Caco-2 (cell line): ENCODE results near the gene MARCHF6. TPM values are rescaled to one million over a fixed set of nuclear protein-coding genes. Genes with fewer than 3 reads are reported as not detected.
"Not testable (repeated sequence)": the region's sequence is repeated elsewhere in the genome, so short reads cannot be mapped to it uniquely, and the experiment has no call there.

Experiments
- BruUV-seq: library from RNA; stranded (reverse); fragments of 400-500 nt; replicated peaks from 2 replicates; lab custom pipeline; 2021; lab: Mats Ljungman, UMichigan
- CTCF ChIA-PET: fragments of 300-600 bp; sonication (Branson Sonifier 250); formaldehyde crosslinking; loops from one replicate; lab custom pipeline; 2022; ENCODE audit warnings: antibody characterized with exemption; lab: Charles Lee
- POLR2A ChIA-PET: fragments of 300-600 bp; sonication (Branson Sonifier 250); formaldehyde crosslinking; loops from one replicate; lab custom pipeline; 2022; ENCODE audit warnings: antibody characterized with exemption; lab: Charles Lee
- DNase-seq, 2 experiments: peaks; one replicate each; pipeline versions ENCODE4 v3.0.0 to v3.0.0-alpha.2; 2020 to 2022
- H3K27me3 ChIP-seq: replicated peaks from 2 replicates; pipeline ENCODE4 v1.6.0; 2011; ENCODE audit warnings: low read length; ENCODE audit not compliant: control insufficient read depth, insufficient read depth
- H3K36me3 ChIP-seq: 2 replicates; pipeline ENCODE4 v1.5.1; 2011; ENCODE audit warnings: low read length; ENCODE audit not compliant: control insufficient read depth, insufficient read depth
- H3K4me1 ChIP-seq: fragments of 250-450 bp; sonication (Bioruptor Pico); 2 replicates; pipeline ENCODE4 v1.5.1; 2020; ENCODE audit warnings: mild to moderate bottlenecking
- H3K4me3 ChIP-seq: 2 replicates; pipeline ENCODE4 v1.5.1; 2011; ENCODE audit warnings: low read depth, mild to moderate bottlenecking, control low read depth, low read length
- H3K9me3 ChIP-seq: fragments of 250-450 bp; sonication (Bioruptor Pico); 2 replicates; pipeline ENCODE4 v1.5.1; 2020; ENCODE audit warnings: mild to moderate bottlenecking, moderate library complexity
- H3K27ac Mint-ChIP-seq: one replicate; pipeline ENCODE4 v1.8.0; 2022; ENCODE audit warnings: mixed read lengths; ENCODE audit not compliant: unreplicated experiment
- H3K27me3 Mint-ChIP-seq: one replicate; pipeline ENCODE4 v1.8.0; 2022; ENCODE audit warnings: mixed read lengths; ENCODE audit not compliant: insufficient read depth, unreplicated experiment
- H3K36me3 Mint-ChIP-seq: one replicate; pipeline ENCODE4 v1.8.0; 2022; ENCODE audit warnings: mild to moderate bottlenecking, mixed read lengths; ENCODE audit not compliant: insufficient read depth, unreplicated experiment
- H3K4me1 Mint-ChIP-seq: one replicate; pipeline ENCODE4 v1.8.0; 2022; ENCODE audit warnings: low read depth, mixed read lengths; ENCODE audit not compliant: unreplicated experiment
- H3K4me3 Mint-ChIP-seq: one replicate; pipeline ENCODE4 v1.8.0; 2022; ENCODE audit warnings: mild to moderate bottlenecking, moderate library complexity, mixed read lengths; ENCODE audit not compliant: unreplicated experiment
- H3K9me3 Mint-ChIP-seq: one replicate; pipeline ENCODE4 v1.8.0; 2022; ENCODE audit warnings: mixed read lengths; ENCODE audit not compliant: unreplicated experiment
- CTCF ChIP-seq, 2 experiments: fragments of 200-600 bp in 1 of 2; IDR thresholded peaks; 1 replicate in 1 of 2; 2 replicates in 1 of 2; pipeline versions ENCODE4 v1.5.1 to v1.8.0; 2011 to 2022; ENCODE audit warnings: antibody characterized with exemption in 1 of 2, control low read depth in 1 of 2, inconsistent platforms in 1 of 2, low read depth in 1 of 2, low read length in 1 of 2, mild to moderate bottlenecking in 1 of 2, moderate library complexity in 1 of 2; ENCODE audit not compliant: insufficient read depth in 1 of 2, severe bottlenecking in 1 of 2, unreplicated experiment in 1 of 2
- intact Hi-C: fragments of 100-400 bp; cut with micrococcal nuclease; formaldehyde crosslinking; loops from one replicate; pipeline ENCODE4 v1.10.0; 2022; ENCODE audit not compliant: unreplicated experiment
- total RNA-seq: library from RNA; stranded (reverse); gene quantifications from 2 replicates; pipeline ENCODE4 v1.2.3, GENCODE V29; 2022

MARCHF6 gene
- total RNA-seq, 1 experiment from 2014 or later: 123 TPM

DNA sequence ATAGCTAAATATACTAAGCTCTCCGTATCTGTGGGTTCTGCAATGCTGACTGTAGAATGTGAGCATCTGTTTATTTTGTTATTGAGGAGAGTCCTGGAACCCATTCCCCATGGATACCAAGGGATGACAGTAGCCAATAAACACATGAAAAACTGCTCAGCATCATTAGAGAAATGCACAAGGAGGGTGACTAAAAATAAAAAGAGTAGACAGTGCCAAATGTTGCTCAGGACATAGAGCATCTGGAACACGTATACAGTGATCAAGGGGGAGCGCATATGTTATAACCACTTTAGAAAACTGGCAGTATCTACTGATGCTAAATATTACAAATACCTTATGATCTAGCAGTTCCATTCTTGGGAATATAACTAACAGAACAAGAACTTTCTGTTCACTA, 31.0 kb downstream of the MARCHF6 start:
- CTCF ChIA-PET: no interaction called here
- no peaks in the 10 kb centered on the region for H3K4me1 Mint-ChIP-seq
- H3K27ac Mint-ChIP-seq: no peak overlapping the region
- H3K27me3 Mint-ChIP-seq: no peaks in the 10 kb centered on the region
- no peak for TF ChIP-seq CTCF (IDR thresholded peaks at IDR 0.05; ENCODE audit: insufficient read depth in 1 of 2, low read depth in 1 of 2, low read length in 1 of 2, severe bottlenecking in 1 of 2, unreplicated experiment in 1 of 2)
- Histone ChIP-seq H3K4me3 (no peak overlapping the region), H3K9me3 (no peaks in the 10 kb centered on the region), H3K4me1 (no peaks in the 10 kb centered on the region), H3K36me3 (no peaks in the 10 kb centered on the region), H3K27me3 (no peaks in the 10 kb centered on the region)
- no peaks in the 10 kb centered on the region for H3K9me3 Mint-ChIP-seq
- no peak overlapping the region for H3K4me3 Mint-ChIP-seq
- TSS peak; percentile 7 for BruUV-seq
- peaks cover 55% of the 10 kb centered on the region for H3K36me3 Mint-ChIP-seq
- intact Hi-C loops: no loop called here
- no peak for DNase-seq
- POLR2A ChIA-PET: no interaction called here

DNA sequence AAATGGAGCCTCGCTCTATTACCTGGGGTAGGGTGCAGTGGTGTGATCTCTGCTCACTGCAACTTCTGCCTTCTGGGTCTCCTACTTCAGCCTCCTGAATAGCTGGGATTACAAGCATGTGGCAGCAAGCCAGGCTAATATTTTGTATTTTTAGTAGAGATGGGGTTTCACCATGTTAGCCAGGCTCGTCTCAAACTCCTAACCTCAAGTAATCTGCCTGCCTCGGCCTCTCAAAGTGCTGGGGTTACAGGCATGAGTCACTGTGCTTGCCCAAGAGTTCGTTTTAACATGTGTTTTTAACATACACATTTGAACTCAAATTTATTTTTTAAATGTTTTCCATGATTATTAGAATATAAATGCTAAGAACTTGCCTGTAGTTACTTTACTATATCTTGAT, 34.2 kb downstream of the MARCHF6 start:
- H3K4me1 ChIP-seq: no peaks in the 10 kb centered on the region
- H3K27me3 Mint-ChIP-seq: no peaks in the 10 kb centered on the region
- no peaks in the 10 kb centered on the region for H3K4me1 Mint-ChIP-seq
- TF ChIP-seq CTCF (IDR thresholded peaks at IDR 0.05; ENCODE audit: insufficient read depth in 1 of 2, low read depth in 1 of 2, low read length in 1 of 2, severe bottlenecking in 1 of 2, unreplicated experiment in 1 of 2): no peak
- POLR2A ChIA-PET: no interaction called here
- intact Hi-C loops: no loop called here
- CTCF ChIA-PET: no interaction called here
- no peak overlapping the region for H3K4me3 Mint-ChIP-seq
- H3K36me3 Mint-ChIP-seq: peaks cover 61% of the 10 kb centered on the region
- H3K27me3 ChIP-seq: no peaks in the 10 kb centered on the region
- no peaks in the 10 kb centered on the region for H3K9me3 ChIP-seq
- H3K9me3 Mint-ChIP-seq: no peaks in the 10 kb centered on the region
- DNase-seq: no peak
- H3K36me3 ChIP-seq: 0 out of 2 replicates have a peak, but pooled peaks cover 2% of the 10 kb centered on the region
- BruUV-seq: no TSS peak
- H3K27ac Mint-ChIP-seq: no peak overlapping the region
- no peak overlapping the region for H3K4me3 ChIP-seq

- Mint-ChIP-seq H3K27me3 (no peaks in the 10 kb centered on the region), H3K27ac (no peak overlapping the region), H3K9me3 (no peaks in the 10 kb centered on the region), H3K36me3 (peaks cover 71% of the 10 kb centered on the region), H3K4me1 (no peaks in the 10 kb centered on the region), H3K4me3 (no peak overlapping the region)
- Histone ChIP-seq H3K4me1 (no peaks in the 10 kb centered on the region), H3K36me3 (peaks cover 3% of the 10 kb centered on the region; the same call in 1 of the 2 replicates), H3K9me3 (no peaks in the 10 kb centered on the region), H3K27me3 (no peaks in the 10 kb centered on the region), H3K4me3 (no peak overlapping the region)
- intact Hi-C loops: no loop called here
- no TSS peak for BruUV-seq
- ChIA-PET CTCF (no interaction called here), POLR2A (no interaction called here)
- TF ChIP-seq CTCF (IDR thresholded peaks at IDR 0.05; ENCODE audit: insufficient read depth in 1 of 2, low read depth in 1 of 2, low read length in 1 of 2, severe bottlenecking in 1 of 2, unreplicated experiment in 1 of 2): no peak
- DNase-seq: no peak
Observed at GRCh38 chr5:10391130-10391529, 37.6 kb downstream of the MARCHF6 start.

- ChIA-PET CTCF (interaction anchor here (0.6 kb wide), 1 partner anchor 891 kb away, joined by 3 read pairs; no protein-coding TSS in a partner anchor), POLR2A (interaction anchor here (1.0 kb wide), 1 partner anchor 39 kb away, joined by 3 read pairs; the partner anchor contains the start of gene MARCHF6)
- H3K27me3 Mint-ChIP-seq, BruUV-seq, H3K27ac Mint-ChIP-seq, H3K4me1 Mint-ChIP-seq, H3K4me1 ChIP-seq, H3K9me3 Mint-ChIP-seq, H3K4me3 ChIP-seq, intact Hi-C loops, H3K27me3 ChIP-seq, H3K36me3 ChIP-seq, DNase-seq, H3K9me3 ChIP-seq, H3K4me3 Mint-ChIP-seq: not testable (repeated sequence)
- peaks cover 73% of the 10 kb centered on the region for H3K36me3 Mint-ChIP-seq
Observed at GRCh38 chr5:10392567-10393328, 39.3 kb downstream of the MARCHF6 start.
